Neural progenitor cell (in vitro differentiated cells): ENCODE data around the gene CERK.

Experiments
- EZH2 ChIP-seq: fragments of 200-600 bp; sonication (generic); IDR thresholded peaks from 2 replicates; pipeline ENCODE4 v1.6.1; 2017; ENCODE audit warnings: antibody characterized with exemption, mild to moderate bottlenecking, moderate library complexity
- EZH2phosphoT487 ChIP-seq: fragments of 200-600 bp; sonication (generic); IDR thresholded peaks from 2 replicates; pipeline ENCODE4 v1.6.1; 2017; ENCODE audit warnings: antibody characterized with exemption
- TF ChIP-seq, protein P1 (sequence below): fragments of 200-600 bp; sonication (generic); IDR thresholded peaks from 2 replicates; pipeline ENCODE4 v1.5.1; 2017; ENCODE audit warnings: antibody characterized with exemption, mild to moderate bottlenecking

DNA sequence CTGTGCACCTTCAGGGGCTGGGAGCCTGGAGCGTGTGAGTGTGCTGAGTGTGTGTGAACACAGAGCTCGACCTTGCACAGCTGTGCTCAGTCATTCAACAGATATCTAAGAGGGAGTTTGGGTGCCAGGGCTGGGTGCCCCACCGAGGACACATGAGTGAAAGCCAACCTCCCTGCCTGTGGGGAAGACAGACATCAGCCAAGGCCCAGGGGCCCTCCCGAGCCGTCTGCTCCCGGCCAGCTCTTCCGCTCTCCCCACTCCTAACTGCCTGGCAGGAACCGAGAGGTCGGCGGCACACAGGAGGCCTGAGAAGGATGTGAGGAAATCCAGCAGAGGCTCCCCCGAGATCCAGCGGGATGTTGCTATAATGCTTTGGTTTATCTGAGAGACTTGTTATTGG is 32.0 kb downstream of the CERK start:
- TF ChIP-seq, protein P1, sequence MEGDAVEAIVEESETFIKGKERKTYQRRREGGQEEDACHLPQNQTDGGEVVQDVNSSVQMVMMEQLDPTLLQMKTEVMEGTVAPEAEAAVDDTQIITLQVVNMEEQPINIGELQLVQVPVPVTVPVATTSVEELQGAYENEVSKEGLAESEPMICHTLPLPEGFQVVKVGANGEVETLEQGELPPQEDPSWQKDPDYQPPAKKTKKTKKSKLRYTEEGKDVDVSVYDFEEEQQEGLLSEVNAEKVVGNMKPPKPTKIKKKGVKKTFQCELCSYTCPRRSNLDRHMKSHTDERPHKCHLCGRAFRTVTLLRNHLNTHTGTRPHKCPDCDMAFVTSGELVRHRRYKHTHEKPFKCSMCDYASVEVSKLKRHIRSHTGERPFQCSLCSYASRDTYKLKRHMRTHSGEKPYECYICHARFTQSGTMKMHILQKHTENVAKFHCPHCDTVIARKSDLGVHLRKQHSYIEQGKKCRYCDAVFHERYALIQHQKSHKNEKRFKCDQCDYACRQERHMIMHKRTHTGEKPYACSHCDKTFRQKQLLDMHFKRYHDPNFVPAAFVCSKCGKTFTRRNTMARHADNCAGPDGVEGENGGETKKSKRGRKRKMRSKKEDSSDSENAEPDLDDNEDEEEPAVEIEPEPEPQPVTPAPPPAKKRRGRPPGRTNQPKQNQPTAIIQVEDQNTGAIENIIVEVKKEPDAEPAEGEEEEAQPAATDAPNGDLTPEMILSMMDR: no peak
- TF ChIP-seq EZH2phosphoT487 (no peak), EZH2 (no peak)
